CD4-positive, CD25-positive, alpha-beta regulatory T cell (primary cell): Measurements from ENCODE around the gene SIPA1L3. TPM values are rescaled to one million over a fixed set of nuclear protein-coding genes. Genes with fewer than 3 reads are reported as not detected.
"Not testable (repeated sequence)": the region's sequence is repeated elsewhere in the genome, so short reads cannot be mapped to it uniquely, and the experiment has no call there.

Source experiments
- ATAC-seq, 2 donors: fragments of 150-1000 bp; cut with Tn5 transposase; one replicate each; pipeline ENCODE4 v1.10.0; 2021; ENCODE audit warnings: low read depth in 2 of 2, moderate number of reproducible peaks in 2 of 2, moderate library complexity in 1 of 2
- DNase-seq, 3 donors: peaks; one replicate each; pipeline versions ENCODE4 v3.0.0 to v3.0.0-alpha.2; 2012 to 2022; ENCODE audit warnings: mixed read lengths in 1 of 3
- H3K27ac ChIP-seq: one replicate; pipeline ENCODE4 v1.7.0; 2013; ENCODE audit warnings: mild to moderate bottlenecking, low read length; ENCODE audit not compliant: insufficient read depth, poor library complexity, severe bottlenecking
- H3K27me3 ChIP-seq: one replicate; pipeline ENCODE4 v1.7.0; 2013; ENCODE audit warnings: low read length; ENCODE audit not compliant: control insufficient read depth, insufficient read depth
- H3K36me3 ChIP-seq: one replicate; pipeline ENCODE4 v1.7.0; 2013; ENCODE audit warnings: mild to moderate bottlenecking, low read length, moderate library complexity; ENCODE audit not compliant: control insufficient read depth, insufficient read depth
- H3K4me1 ChIP-seq: 2 replicates; pipeline ENCODE4 v1.7.0; 2013; ENCODE audit warnings: mild to moderate bottlenecking, low read length; ENCODE audit not compliant: insufficient read depth, control insufficient read depth, poor library complexity, severe bottlenecking
- H3K4me3 ChIP-seq: one replicate; pipeline ENCODE4 v1.7.0; 2013; ENCODE audit warnings: low read depth, mild to moderate bottlenecking, low read length, moderate library complexity
- H3K9me3 ChIP-seq, 2 experiments: 1 replicate in 1 of 2; 2 replicates in 1 of 2; pipeline ENCODE4 v1.7.0; 2013; ENCODE audit warnings: low read length in 2 of 2, mild to moderate bottlenecking in 1 of 2, moderate library complexity in 1 of 2; ENCODE audit not compliant: control insufficient read depth in 2 of 2
- H3K27ac Mint-ChIP-seq, 3 donors: one replicate each; pipeline ENCODE4 v1.8.0; 2020 to 2022; ENCODE audit warnings: mild to moderate bottlenecking in 3 of 3, mixed read lengths in 3 of 3, moderate library complexity in 2 of 3
- H3K27me3 Mint-ChIP-seq: one replicate; pipeline ENCODE4 v1.8.0; 2022; ENCODE audit warnings: mild to moderate bottlenecking, mixed read lengths
- H3K36me3 Mint-ChIP-seq: one replicate; pipeline ENCODE4 v1.8.0; 2020; ENCODE audit warnings: mixed read lengths
- H3K4me1 Mint-ChIP-seq, 4 donors: one replicate each; pipeline ENCODE4 v1.8.0; 2020 to 2022; ENCODE audit warnings: mixed read lengths in 4 of 4, mild to moderate bottlenecking in 1 of 4
- H3K4me3 Mint-ChIP-seq, 4 donors: one replicate each; pipeline ENCODE4 v1.8.0; 2020 to 2022; ENCODE audit warnings: mild to moderate bottlenecking in 4 of 4, mixed read lengths in 4 of 4, moderate library complexity in 3 of 4
- H3K9me3 Mint-ChIP-seq, 7 donors: one replicate each; pipeline ENCODE4 v1.8.0; 2020 to 2022; ENCODE audit warnings: mixed read lengths in 7 of 7, mild to moderate bottlenecking in 3 of 7, moderate library complexity in 2 of 7
- polyA plus RNA-seq, 4 donors: library from polyadenylated mRNA; unstranded; fragments of 300-500 nt; fragmentation: Illumina TruSeq; gene quantifications; one replicate each; pipeline ENCODE4 v1.2.3, GENCODE V29; 2021
- total RNA-seq: library from RNA; stranded (reverse); gene quantifications from one replicate; pipeline ENCODE4 v1.2.3, GENCODE V29; 2022

The SIPA1L3 gene
- total RNA-seq (27.6 TPM), polyA plus RNA-seq (1 to 10 TPM in 2 of 4 donors, under 1 TPM in 2; 0.41 to 2.8 (median 1.1) TPM)

DNA sequence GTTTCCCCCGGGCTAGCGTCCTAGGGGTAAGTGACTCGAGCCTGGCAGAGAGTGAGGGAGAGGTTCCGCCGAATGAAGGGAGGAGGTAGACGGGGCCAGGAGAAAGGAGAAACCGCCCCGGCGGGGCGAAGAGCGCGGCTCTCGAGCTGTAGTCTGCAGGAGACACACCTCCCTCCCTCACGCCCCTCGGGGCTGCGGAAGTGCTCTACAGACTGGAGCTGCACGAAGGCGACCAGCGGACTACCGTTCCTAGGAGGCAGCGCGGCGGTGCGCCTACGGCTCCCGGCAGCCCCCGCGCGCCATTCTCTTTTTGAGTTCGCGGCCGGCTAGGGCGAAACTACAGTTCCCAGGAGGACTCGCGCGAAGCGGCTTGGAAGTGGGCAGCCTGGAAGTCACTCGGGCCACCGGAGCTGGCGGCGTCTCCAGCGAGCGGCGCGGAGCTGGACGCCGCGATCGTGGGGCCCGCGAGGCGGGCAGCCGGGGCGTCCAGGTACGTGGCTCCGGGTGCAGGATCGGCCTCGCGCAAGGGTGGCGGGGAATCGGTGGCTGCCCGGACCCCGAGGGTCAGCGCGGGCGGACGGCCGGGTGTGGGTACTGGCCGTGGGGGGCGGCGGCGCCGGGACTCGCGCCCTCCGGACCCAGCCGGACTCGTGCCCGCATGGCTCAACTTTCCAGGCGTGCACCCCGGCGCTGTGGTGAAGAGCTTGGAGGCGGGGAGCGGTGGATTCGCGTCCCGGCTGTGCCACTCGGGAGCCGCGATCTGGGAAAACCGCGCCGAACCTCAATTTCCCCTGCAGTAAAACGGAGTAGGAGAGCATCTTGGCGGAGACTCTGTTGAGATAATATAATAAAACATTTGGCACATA is at the start of gene SIPA1L3:
TSS of gene SIPA1L3 (plus strand) at position 340 of the 866 bp plus-strand sequence. CDS start 174,358 bp downstream, outside the sequence.
- Histone ChIP-seq H3K27ac (peak within 1 kb of the TSS; percentile 75), H3K4me3 (peak within 1 kb of the TSS; percentile 79), H3K36me3 (no peaks in the 10 kb centered on the region), H3K4me1 (peaks cover 12% of the 10 kb centered on the region), H3K27me3 (no peaks in the 10 kb centered on the region), H3K9me3 (no peaks in the 10 kb centered on the region)
- Mint-ChIP-seq H3K4me3 (peak within 1 kb of the TSS; percentile 92 to 99 (median 96)), H3K9me3 (no peaks in the 10 kb centered on the region), H3K27ac (peak within 1 kb of the TSS; percentile 69 to 91 (median 86)), H3K4me1 (peaks cover 5 to 43% (median 24%) of the 10 kb centered on the region in 4 donors), H3K36me3 (no peaks in the 10 kb centered on the region), H3K27me3 (no peaks in the 10 kb centered on the region)
- peak; percentile 86 to 97 (median 89) for DNase-seq
- peak; percentile 99 to 100 for ATAC-seq

DNA sequence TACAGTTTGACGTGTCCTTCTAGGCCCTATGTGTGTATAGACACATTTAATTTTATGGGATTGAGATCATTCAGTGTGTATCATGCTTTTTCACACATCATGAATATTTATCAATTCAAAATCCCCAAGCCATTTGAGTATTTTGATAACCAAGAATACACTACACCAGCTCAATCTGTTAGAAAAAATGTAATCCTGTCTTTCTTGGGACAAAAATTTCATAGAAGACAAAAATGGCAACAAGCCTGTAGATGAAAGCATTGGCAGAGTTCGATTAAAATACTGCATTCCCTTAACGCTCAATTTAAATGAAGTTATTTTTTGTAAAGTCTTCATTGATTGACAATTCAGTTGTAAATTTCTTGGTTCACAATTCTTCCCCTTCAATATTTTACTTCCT is 42.5 kb upstream of the SIPA1L3 start:
- H3K27me3 Mint-ChIP-seq: no peaks in the 10 kb centered on the region
- Histone ChIP-seq H3K27me3 (no peaks in the 10 kb centered on the region), H3K27ac (no peak overlapping the region), H3K4me1 (no peaks in the 10 kb centered on the region), H3K4me3 (no peak overlapping the region), H3K36me3 (no peaks in the 10 kb centered on the region), H3K9me3 (no peaks in the 10 kb centered on the region)
- peaks cover 0 to 5% (median 0%) of the 10 kb centered on the region in 7 donors for H3K9me3 Mint-ChIP-seq
- H3K27ac Mint-ChIP-seq: no peak overlapping the region
- H3K4me3 Mint-ChIP-seq: no peak overlapping the region
- H3K4me1 Mint-ChIP-seq: no peaks in the 10 kb centered on the region
- no peak for DNase-seq
- no peaks in the 10 kb centered on the region for H3K36me3 Mint-ChIP-seq
- no peak for ATAC-seq

GRCh38 chr19:37865930-37866329 is 41.1 kb upstream of the SIPA1L3 start:
- H3K9me3 ChIP-seq, DNase-seq, H3K4me1 ChIP-seq, H3K27ac Mint-ChIP-seq, H3K27ac ChIP-seq, H3K36me3 Mint-ChIP-seq, H3K4me3 ChIP-seq, H3K4me3 Mint-ChIP-seq, H3K27me3 ChIP-seq, H3K4me1 Mint-ChIP-seq, H3K27me3 Mint-ChIP-seq, H3K36me3 ChIP-seq, ATAC-seq: not testable (repeated sequence)
- H3K9me3 Mint-ChIP-seq: peaks cover 0 to 11% (median 3%) of the 10 kb centered on the region in 7 donors

GRCh38 chr19:37867831-37868230 is 39.2 kb upstream of the SIPA1L3 start:
- Mint-ChIP-seq H3K36me3 (no peaks in the 10 kb centered on the region), H3K4me3 (no peak overlapping the region), H3K9me3 (peaks cover 0 to 12% (median 1%) of the 10 kb centered on the region in 7 donors), H3K27me3 (peaks cover 9% of the 10 kb centered on the region), H3K4me1 (no peaks in the 10 kb centered on the region), H3K27ac (no peak overlapping the region)
- H3K4me3 ChIP-seq: no peak overlapping the region
- DNase-seq (no peak), ATAC-seq (no peak)
- no peak overlapping the region for H3K27ac ChIP-seq
- H3K4me1 ChIP-seq: no peaks in the 10 kb centered on the region
- H3K27me3 ChIP-seq: no peaks in the 10 kb centered on the region
- H3K9me3 ChIP-seq: no peaks in the 10 kb centered on the region
- H3K36me3 ChIP-seq: no peaks in the 10 kb centered on the region

- peaks cover 0 to 11% (median 0%) of the 10 kb centered on the region in 7 donors for H3K9me3 Mint-ChIP-seq
- no peak overlapping the region for H3K27ac ChIP-seq
- H3K27me3 Mint-ChIP-seq: peaks cover 9% of the 10 kb centered on the region
- H3K9me3 ChIP-seq: no peaks in the 10 kb centered on the region
- no peaks in the 10 kb centered on the region for H3K27me3 ChIP-seq
- no peaks in the 10 kb centered on the region for H3K36me3 ChIP-seq
- no peak overlapping the region for H3K4me3 Mint-ChIP-seq
- no peaks in the 10 kb centered on the region for H3K4me1 ChIP-seq
- peak overlapping the region in 1 of 3 donors; percentile 67 for H3K27ac Mint-ChIP-seq
- no peaks in the 10 kb centered on the region for H3K36me3 Mint-ChIP-seq
- H3K4me1 Mint-ChIP-seq: no peaks in the 10 kb centered on the region
- H3K4me3 ChIP-seq: no peak overlapping the region
- DNase-seq (no peak), ATAC-seq (no peak)
These were observed 37.2 kb upstream of the SIPA1L3 start for GRCh38 chr19:37869766-37870340.

DNA sequence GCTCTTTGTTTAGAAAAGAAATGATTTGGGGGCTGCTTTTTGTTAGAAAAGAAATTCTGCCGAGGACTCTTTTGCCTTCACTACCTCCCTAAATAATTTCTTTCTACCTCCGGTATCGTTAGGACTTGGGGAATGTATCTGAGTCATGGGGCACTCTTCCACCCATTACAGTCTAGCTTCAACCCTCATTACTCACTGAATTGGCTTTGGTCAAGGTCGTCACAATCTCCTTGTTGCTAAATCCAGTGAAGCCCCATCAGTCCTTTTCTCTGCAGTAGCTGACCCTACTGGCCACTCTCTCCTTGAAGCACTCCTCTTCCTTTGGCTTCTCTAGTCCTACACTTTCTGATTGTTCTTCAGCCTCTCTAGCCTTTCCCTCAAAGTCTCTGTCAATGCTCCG is 34.6 kb upstream of the SIPA1L3 start:
- Histone ChIP-seq H3K4me3 (no peak overlapping the region), H3K27me3 (no peaks in the 10 kb centered on the region), H3K36me3 (no peaks in the 10 kb centered on the region), H3K4me1 (no peaks in the 10 kb centered on the region), H3K27ac (no peak overlapping the region), H3K9me3 (no peaks in the 10 kb centered on the region)
- DNase-seq: no peak
- no peak overlapping the region for H3K4me3 Mint-ChIP-seq
- peaks cover 0 to 8% (median 2%) of the 10 kb centered on the region in 7 donors for H3K9me3 Mint-ChIP-seq
- no peak overlapping the region for H3K27ac Mint-ChIP-seq
- no peak for ATAC-seq
- no peaks in the 10 kb centered on the region for H3K36me3 Mint-ChIP-seq
- peaks cover 9% of the 10 kb centered on the region for H3K27me3 Mint-ChIP-seq
- no peaks in the 10 kb centered on the region for H3K4me1 Mint-ChIP-seq

- no peaks in the 10 kb centered on the region for H3K36me3 Mint-ChIP-seq
- Histone ChIP-seq H3K36me3 (no peaks in the 10 kb centered on the region), H3K4me3 (no peak overlapping the region), H3K9me3 (no peaks in the 10 kb centered on the region), H3K27ac (no peak overlapping the region), H3K4me1 (no peaks in the 10 kb centered on the region), H3K27me3 (no peaks in the 10 kb centered on the region)
- H3K4me3 Mint-ChIP-seq: no peak overlapping the region
- DNase-seq (no peak), ATAC-seq (no peak)
- H3K4me1 Mint-ChIP-seq: no peaks in the 10 kb centered on the region
- peaks cover 0 to 5% (median 0%) of the 10 kb centered on the region in 7 donors for H3K9me3 Mint-ChIP-seq
- no peak overlapping the region for H3K27ac Mint-ChIP-seq
- H3K27me3 Mint-ChIP-seq: peaks cover 6% of the 10 kb centered on the region
These were observed 32.2 kb upstream of the SIPA1L3 start for GRCh38 chr19:37874784-37875183.
